Caco-2 (cell line): ENCODE results near the gene LRGUK. TPM values are rescaled to one million over a fixed set of nuclear protein-coding genes. Genes with fewer than 3 reads are reported as not detected.

ENCODE experiments used
- BruUV-seq: library from RNA; stranded (reverse); fragments of 400-500 nt; replicated peaks from 2 replicates; lab custom pipeline; 2021; lab: Mats Ljungman, UMichigan
- CTCF ChIA-PET: fragments of 300-600 bp; sonication (Branson Sonifier 250); formaldehyde crosslinking; loops from one replicate; lab custom pipeline; 2022; ENCODE audit warnings: antibody characterized with exemption; lab: Charles Lee
- POLR2A ChIA-PET: fragments of 300-600 bp; sonication (Branson Sonifier 250); formaldehyde crosslinking; loops from one replicate; lab custom pipeline; 2022; ENCODE audit warnings: antibody characterized with exemption; lab: Charles Lee
- DNase-seq, 2 experiments: peaks; one replicate each; pipeline versions ENCODE4 v3.0.0 to v3.0.0-alpha.2; 2020 to 2022
- H3K27me3 ChIP-seq: replicated peaks from 2 replicates; pipeline ENCODE4 v1.6.0; 2011; ENCODE audit warnings: low read length; ENCODE audit not compliant: control insufficient read depth, insufficient read depth
- H3K36me3 ChIP-seq: 2 replicates; pipeline ENCODE4 v1.5.1; 2011; ENCODE audit warnings: low read length; ENCODE audit not compliant: control insufficient read depth, insufficient read depth
- H3K4me1 ChIP-seq: fragments of 250-450 bp; sonication (Bioruptor Pico); 2 replicates; pipeline ENCODE4 v1.5.1; 2020; ENCODE audit warnings: mild to moderate bottlenecking
- H3K4me3 ChIP-seq: 2 replicates; pipeline ENCODE4 v1.5.1; 2011; ENCODE audit warnings: low read depth, mild to moderate bottlenecking, control low read depth, low read length
- H3K9me3 ChIP-seq: fragments of 250-450 bp; sonication (Bioruptor Pico); 2 replicates; pipeline ENCODE4 v1.5.1; 2020; ENCODE audit warnings: mild to moderate bottlenecking, moderate library complexity
- H3K27ac Mint-ChIP-seq: one replicate; pipeline ENCODE4 v1.8.0; 2022; ENCODE audit warnings: mixed read lengths; ENCODE audit not compliant: unreplicated experiment
- H3K27me3 Mint-ChIP-seq: one replicate; pipeline ENCODE4 v1.8.0; 2022; ENCODE audit warnings: mixed read lengths; ENCODE audit not compliant: insufficient read depth, unreplicated experiment
- H3K36me3 Mint-ChIP-seq: one replicate; pipeline ENCODE4 v1.8.0; 2022; ENCODE audit warnings: mild to moderate bottlenecking, mixed read lengths; ENCODE audit not compliant: insufficient read depth, unreplicated experiment
- H3K4me1 Mint-ChIP-seq: one replicate; pipeline ENCODE4 v1.8.0; 2022; ENCODE audit warnings: low read depth, mixed read lengths; ENCODE audit not compliant: unreplicated experiment
- H3K4me3 Mint-ChIP-seq: one replicate; pipeline ENCODE4 v1.8.0; 2022; ENCODE audit warnings: mild to moderate bottlenecking, moderate library complexity, mixed read lengths; ENCODE audit not compliant: unreplicated experiment
- H3K9me3 Mint-ChIP-seq: one replicate; pipeline ENCODE4 v1.8.0; 2022; ENCODE audit warnings: mixed read lengths; ENCODE audit not compliant: unreplicated experiment
- CTCF ChIP-seq, 2 experiments: fragments of 200-600 bp in 1 of 2; IDR thresholded peaks; 1 replicate in 1 of 2; 2 replicates in 1 of 2; pipeline versions ENCODE4 v1.5.1 to v1.8.0; 2011 to 2022; ENCODE audit warnings: antibody characterized with exemption in 1 of 2, control low read depth in 1 of 2, inconsistent platforms in 1 of 2, low read depth in 1 of 2, low read length in 1 of 2, mild to moderate bottlenecking in 1 of 2, moderate library complexity in 1 of 2; ENCODE audit not compliant: insufficient read depth in 1 of 2, severe bottlenecking in 1 of 2, unreplicated experiment in 1 of 2
- intact Hi-C: fragments of 100-400 bp; cut with micrococcal nuclease; formaldehyde crosslinking; loops from one replicate; pipeline ENCODE4 v1.10.0; 2022; ENCODE audit not compliant: unreplicated experiment
- total RNA-seq: library from RNA; stranded (reverse); gene quantifications from 2 replicates; pipeline ENCODE4 v1.2.3, GENCODE V29; 2022

LRGUK gene
- total RNA-seq, 1 experiment from 2014 or later, result 0.09 TPM

GRCh38 chr7:134167841-134168240 lies 40.7 kb downstream of the LRGUK start:
- ChIA-PET CTCF (no interaction called here), POLR2A (no interaction called here)
- H3K4me1 ChIP-seq, result no peaks in the 10 kb centered on the region
- intact Hi-C loops, result no loop called here
- no peaks in the 10 kb centered on the region for H3K9me3 ChIP-seq
- Mint-ChIP-seq H3K27me3 (peaks cover 18% of the 10 kb centered on the region), H3K36me3 (no peaks in the 10 kb centered on the region), H3K9me3 (no peaks in the 10 kb centered on the region), H3K4me3 (no peak overlapping the region), H3K4me1 (no peaks in the 10 kb centered on the region), H3K27ac (no peak overlapping the region)
- no peaks in the 10 kb centered on the region; the same call in 1 of the 2 replicates for H3K27me3 ChIP-seq
- no peak overlapping the region for H3K4me3 ChIP-seq
- TF ChIP-seq CTCF (IDR thresholded peaks at IDR 0.05; ENCODE audit: insufficient read depth in 1 of 2, low read depth in 1 of 2, low read length in 1 of 2, severe bottlenecking in 1 of 2, unreplicated experiment in 1 of 2), result no peak
- H3K36me3 ChIP-seq, result no peaks in the 10 kb centered on the region
- BruUV-seq, result no TSS peak
- no peak for DNase-seq

GRCh38 chr7:134174795-134175261 lies 47.7 kb downstream of the LRGUK start:
- no peak for DNase-seq
- no peaks in the 10 kb centered on the region for H3K36me3 ChIP-seq
- CTCF ChIA-PET, result no interaction called here
- TF ChIP-seq CTCF (IDR thresholded peaks at IDR 0.05; ENCODE audit: insufficient read depth in 1 of 2, low read depth in 1 of 2, low read length in 1 of 2, severe bottlenecking in 1 of 2, unreplicated experiment in 1 of 2), result no peak
- no peaks in the 10 kb centered on the region for H3K9me3 ChIP-seq
- H3K36me3 Mint-ChIP-seq, result no peaks in the 10 kb centered on the region
- H3K4me3 ChIP-seq, result no peak overlapping the region
- intact Hi-C loops, result no loop called here
- H3K27ac Mint-ChIP-seq, result no peak overlapping the region
- POLR2A ChIA-PET, result no interaction called here
- H3K9me3 Mint-ChIP-seq, result no peaks in the 10 kb centered on the region
- no TSS peak for BruUV-seq
- no peaks in the 10 kb centered on the region for H3K27me3 ChIP-seq
- no peak overlapping the region for H3K4me3 Mint-ChIP-seq
- no peaks in the 10 kb centered on the region for H3K4me1 ChIP-seq
- peaks cover 14% of the 10 kb centered on the region for H3K27me3 Mint-ChIP-seq
- H3K4me1 Mint-ChIP-seq, result no peaks in the 10 kb centered on the region

GRCh38 chr7:134175334-134176036 lies 48.3 kb downstream of the LRGUK start:
- H3K27me3 Mint-ChIP-seq, result peaks cover 14% of the 10 kb centered on the region
- intact Hi-C loops, result no loop called here
- H3K9me3 Mint-ChIP-seq, result no peaks in the 10 kb centered on the region
- no peaks in the 10 kb centered on the region for H3K36me3 Mint-ChIP-seq
- H3K27ac Mint-ChIP-seq, result no peak overlapping the region
- TF ChIP-seq CTCF (IDR thresholded peaks at IDR 0.05; ENCODE audit: insufficient read depth in 1 of 2, low read depth in 1 of 2, low read length in 1 of 2, severe bottlenecking in 1 of 2, unreplicated experiment in 1 of 2), result no peak
- no peaks in the 10 kb centered on the region for H3K4me1 Mint-ChIP-seq
- H3K4me3 ChIP-seq, result no peak overlapping the region
- no peak for DNase-seq
- ChIA-PET POLR2A (no interaction called here), CTCF (no interaction called here)
- H3K4me1 ChIP-seq, result no peaks in the 10 kb centered on the region
- BruUV-seq, result no TSS peak
- no peaks in the 10 kb centered on the region for H3K36me3 ChIP-seq
- H3K9me3 ChIP-seq, result no peaks in the 10 kb centered on the region
- no peak overlapping the region for H3K4me3 Mint-ChIP-seq
- H3K27me3 ChIP-seq, result no peaks in the 10 kb centered on the region
